Activated CD4-positive, alpha-beta T cell treated with anti-CD3 and anti-CD28 coated beads for 36 hours (primary cell): Measurements from ENCODE around the gene UBR3. TPM values are rescaled to one million over a fixed set of nuclear protein-coding genes. Genes with fewer than 3 reads are reported as not detected.
"Not testable (repeated sequence)": the region's sequence is repeated elsewhere in the genome, so short reads cannot be mapped to it uniquely, and the experiment has no call there.

ENCODE experiments used
- ATAC-seq: fragments of 200-7000 bp; cut with Tn5 transposase; one replicate; pipeline ENCODE4 v1.10.0; 2021; ENCODE audit warnings: mild to moderate bottlenecking, moderate library complexity
- CTCF ChIA-PET: fragments of 350-600 bp; sonication (Branson Sonifier 250); formaldehyde crosslinking; loops from one replicate; lab custom pipeline; 2021; ENCODE audit warnings: antibody characterized with exemption; lab: Charles Lee
- POLR2A ChIA-PET: fragments of 350-600 bp; sonication (Branson Sonifier 250); formaldehyde crosslinking; loops from one replicate; lab custom pipeline; 2021; ENCODE audit warnings: antibody characterized with exemption, inconsistent platforms; lab: Charles Lee
- DNase-seq: peaks from one replicate; pipeline ENCODE4 v3.0.0-alpha.2; 2020
- H3K27ac Mint-ChIP-seq: one replicate; pipeline ENCODE4 v1.8.0; 2021; ENCODE audit warnings: mixed read lengths
- H3K27me3 Mint-ChIP-seq: one replicate; pipeline ENCODE4 v1.8.0; 2021; ENCODE audit warnings: mixed read lengths
- H3K36me3 Mint-ChIP-seq: one replicate; pipeline ENCODE4 v1.8.0; 2021; ENCODE audit warnings: low read depth, mixed read lengths
- H3K4me1 Mint-ChIP-seq: one replicate; pipeline ENCODE4 v1.8.0; 2021; ENCODE audit warnings: mixed read lengths
- H3K4me3 Mint-ChIP-seq: one replicate; pipeline ENCODE4 v1.8.0; 2021; ENCODE audit warnings: mild to moderate bottlenecking, moderate library complexity, mixed read lengths
- H3K9me3 Mint-ChIP-seq: one replicate; pipeline ENCODE4 v1.8.0; 2021; ENCODE audit warnings: low read depth, mixed read lengths
- intact Hi-C, 2 experiments: fragments of 100-400 bp; cut with DNase I in 1 of 2; cut with micrococcal nuclease in 1 of 2; formaldehyde crosslinking; loops; one replicate each; pipeline versions ENCODE4 v1.14.2 to v1.15.1; 2022 to 2024; cut with DNase I, micrococcal nuclease
- total RNA-seq, 2 experiments: library from RNA; stranded (reverse); gene quantifications; one replicate each; pipeline ENCODE4 v1.2.3, GENCODE V29; 2021

Gene UBR3
- total RNA-seq, 2 experiments from 2014 or later, result 17.2 to 26.1 TPM

- intact Hi-C loops, result no loop called here
- H3K4me3 Mint-ChIP-seq, result no peak overlapping the region
- H3K9me3 Mint-ChIP-seq, result no peaks in the 10 kb centered on the region
- H3K27ac Mint-ChIP-seq, result no peak overlapping the region
- H3K4me1 Mint-ChIP-seq, result no peaks in the 10 kb centered on the region
- ChIA-PET CTCF (interaction anchor here (0.6 kb wide), 1 partner anchor 153 kb away, joined by 3 read pairs; no protein-coding TSS in a partner anchor), POLR2A (no interaction called here)
- H3K27me3 Mint-ChIP-seq, result no peaks in the 10 kb centered on the region
- no peak for ATAC-seq
- DNase-seq, result no peak
- H3K36me3 Mint-ChIP-seq, result no peaks in the 10 kb centered on the region
Measured at GRCh38 chr2:170118641-170119040, 291.4 kb downstream of the UBR3 start.

GRCh38 chr2:170119326-170119725 lies 292.1 kb downstream of the UBR3 start:
- DNase-seq, H3K36me3 Mint-ChIP-seq, H3K27me3 Mint-ChIP-seq, H3K9me3 Mint-ChIP-seq, H3K4me3 Mint-ChIP-seq, ATAC-seq, POLR2A ChIA-PET, CTCF ChIA-PET, H3K4me1 Mint-ChIP-seq, intact Hi-C loops, H3K27ac Mint-ChIP-seq: not testable (repeated sequence)

- DNase-seq (no peak), ATAC-seq (no peak)
- H3K27me3 Mint-ChIP-seq, result peaks cover 3% of the 10 kb centered on the region
- intact Hi-C loops, result no loop called here
- H3K27ac Mint-ChIP-seq, result no peak overlapping the region
- H3K4me1 Mint-ChIP-seq, result no peaks in the 10 kb centered on the region
- no peaks in the 10 kb centered on the region for H3K36me3 Mint-ChIP-seq
- POLR2A ChIA-PET, result no interaction called here
- CTCF ChIA-PET, result no interaction called here
- H3K4me3 Mint-ChIP-seq, result no peak overlapping the region
- H3K9me3 Mint-ChIP-seq, result no peaks in the 10 kb centered on the region
Measured at GRCh38 chr2:170121689-170122088, 294.4 kb downstream of the UBR3 start.

DNA sequence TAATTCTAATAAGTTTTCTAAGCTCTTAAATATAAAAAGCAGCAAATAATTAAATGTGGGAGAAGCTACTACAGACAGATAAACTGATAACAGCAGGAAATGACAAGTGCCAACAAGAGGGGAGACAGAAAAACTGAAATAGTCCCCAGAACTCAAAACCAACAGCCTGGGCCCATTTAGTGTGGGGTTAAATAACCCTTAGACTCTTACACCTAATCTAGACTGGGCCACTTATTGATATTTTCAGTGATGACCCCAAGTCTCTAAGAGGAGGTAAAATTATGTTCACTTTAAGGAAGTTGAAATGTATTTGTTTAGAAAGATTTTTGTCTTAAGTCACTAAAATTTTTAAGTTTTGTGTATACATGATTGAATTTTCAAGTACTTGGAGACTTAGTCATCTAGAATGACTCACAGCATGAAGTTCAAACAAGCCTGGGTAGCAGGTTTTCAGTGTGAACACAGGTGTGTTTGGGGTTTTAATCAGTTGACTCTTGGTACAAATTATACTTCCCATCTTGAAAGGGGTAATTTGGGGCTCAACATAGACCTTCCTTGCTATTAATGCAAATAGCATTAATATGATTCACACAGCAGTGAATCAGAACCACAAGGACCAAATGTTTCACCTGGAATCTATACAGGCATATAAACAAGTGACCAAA lies 295.8 kb downstream of the UBR3 start:
- Mint-ChIP-seq H3K4me3 (no peak overlapping the region), H3K27me3 (peaks cover 5% of the 10 kb centered on the region), H3K9me3 (no peaks in the 10 kb centered on the region), H3K4me1 (no peaks in the 10 kb centered on the region), H3K27ac (no peak overlapping the region), H3K36me3 (no peaks in the 10 kb centered on the region)
- ATAC-seq (peak; percentile 30), DNase-seq (no peak)
- intact Hi-C loops, result no loop called here
- POLR2A ChIA-PET, result no interaction called here
- CTCF ChIA-PET, result no interaction called here

- Mint-ChIP-seq H3K27ac (no peak overlapping the region), H3K4me1 (no peaks in the 10 kb centered on the region), H3K4me3 (no peak overlapping the region), H3K9me3 (no peaks in the 10 kb centered on the region), H3K36me3 (no peaks in the 10 kb centered on the region), H3K27me3 (peaks cover 8% of the 10 kb centered on the region)
- ChIA-PET CTCF (no interaction called here), POLR2A (no interaction called here)
- DNase-seq, result no peak
- intact Hi-C loops, result no loop called here
- ATAC-seq, result no peak
Measured at GRCh38 chr2:170123593-170123992, 296.3 kb downstream of the UBR3 start.

GRCh38 chr2:170126138-170126728 lies 299.0 kb downstream of the UBR3 start:
- H3K36me3 Mint-ChIP-seq, H3K27me3 Mint-ChIP-seq, intact Hi-C loops, ATAC-seq, H3K4me3 Mint-ChIP-seq, H3K4me1 Mint-ChIP-seq, H3K27ac Mint-ChIP-seq, POLR2A ChIA-PET, H3K9me3 Mint-ChIP-seq, DNase-seq: not testable (repeated sequence)
- CTCF ChIA-PET, result interaction anchor here (1.1 kb wide), 1 partner anchor 15 kb away, joined by 3 read pairs; no protein-coding TSS in a partner anchor

Other genes with a start within 250 kb of the UBR3 start
- gene PPIG, start 243.1 kb upstream of the UBR3 start, total RNA-seq, result 10 to 100 TPM; 57.6 to 58.6 TPM
- under 1 TPM in 1 of 2 experiments, not detected in 1; 0.23 TPM for gene CFAP210, start 133.0 kb upstream of the UBR3 start, total RNA-seq
- 1 to 10 TPM; 2.2 to 3.5 TPM for gene PHOSPHO2, start 133.0 kb upstream of the UBR3 start, total RNA-seq
- 1 to 10 TPM; 4.4 to 5.7 TPM for gene KLHL23, start 93.6 kb upstream of the UBR3 start, total RNA-seq
- gene SSB, start 28.6 kb upstream of the UBR3 start, total RNA-seq, result 100 to 1,000 TPM; 127 to 138 TPM
- 100 to 1,000 TPM; 129 to 165 TPM for gene METTL5, start 2.5 kb upstream of the UBR3 start, total RNA-seq